HepG2 (cell line): ENCODE measurements around the gene TBC1D25. TPM values are rescaled to one million over a fixed set of nuclear protein-coding genes. Genes with fewer than 3 reads are reported as not detected.

Experiments used
- KDM2A ChIP-seq: sonication (generic); formaldehyde crosslinking; IDR thresholded peaks from 2 replicates; pipeline ENCODE4 v1.4.0; 2020; ENCODE audit warnings: low read depth, missing genetic modification reagents, borderline replicate concordance
- POLR2A ChIP-seq, 2 experiments: IDR thresholded peaks; 2 replicates each; pipeline ENCODE4 v1.6.1; 2011; ENCODE audit warnings: low read depth in 2 of 2, low read length in 2 of 2, mild to moderate bottlenecking in 1 of 2, moderate library complexity in 1 of 2; ENCODE audit not compliant: insufficient read depth in 1 of 2
- POLR2AphosphoS2 ChIP-seq: IDR thresholded peaks from 2 replicates; pipeline ENCODE4 v1.6.1; 2011; ENCODE audit warnings: low read depth, low read length, improper control_type of control experiment
- RBFOX2 ChIP-seq: fragments of 200-400 bp; formaldehyde crosslinking; IDR thresholded peaks from 2 replicates; pipeline ENCODE4 v1.6.1; 2017; ENCODE audit warnings: low read depth, mild to moderate bottlenecking, low read length
- SP1 ChIP-seq, 2 experiments: fragments of 450-650 bp in 1 of 2; sonication (generic) in 1 of 2; formaldehyde crosslinking in 1 of 2; IDR thresholded peaks; 2 replicates each; pipeline versions ENCODE4 v1.4.0 to v1.6.1; 2016 to 2020; ENCODE audit warnings: missing genetic modification reagents in 1 of 2
- ZBTB33 ChIP-seq: sonication (generic); formaldehyde crosslinking; IDR thresholded peaks from 2 replicates; pipeline ENCODE4 v1.4.0; 2020; ENCODE audit warnings: missing genetic modification reagents
- ZFX ChIP-seq: sonication (generic); formaldehyde crosslinking; IDR thresholded peaks from 2 replicates; pipeline ENCODE4 v1.4.0; 2020; ENCODE audit warnings: mild to moderate bottlenecking, low read depth, missing genetic modification reagents, moderate library complexity
- ZFY ChIP-seq: sonication (generic); formaldehyde crosslinking; IDR thresholded peaks from 2 replicates; pipeline ENCODE4 v1.4.0; 2020; ENCODE audit warnings: missing genetic modification reagents
- ZNF501 ChIP-seq: sonication (generic); formaldehyde crosslinking; IDR thresholded peaks from 2 replicates; pipeline ENCODE4 v1.5.1; 2020; ENCODE audit warnings: mild to moderate bottlenecking, moderate library complexity, missing genetic modification reagents
- ZNF782 ChIP-seq: sonication (generic); formaldehyde crosslinking; IDR thresholded peaks from 2 replicates; pipeline ENCODE4 v1.4.0; 2020; ENCODE audit warnings: missing genetic modification reagents, mild to moderate bottlenecking, borderline replicate concordance
- ZNF792 ChIP-seq: IDR thresholded peaks from 2 replicates; pipeline ENCODE4 v1.6.1; 2016
- polyA plus RNA-seq, 8 experiments: library from polyadenylated mRNA; depleted of rRNA in 3 of 8; stranded (reverse) in 7 of 8; unstranded in 1 of 8; fragments of >200 nt; fragmentation: Illumina TruSeq in 4 of 8; extraction: Trizol in 4 of 8; gene quantifications; 2 replicates each; pipeline versions ENCODE4 v1.2.1 to v1.2.3, GENCODE V29; 2011 to 2016; ENCODE audit warnings: low read depth in 4 of 8, missing spikeins in 1 of 8, mixed read lengths in 1 of 8; ENCODE audit not compliant: insufficient read depth in 1 of 8
- total RNA-seq, 5 experiments: library from RNA; depleted of rRNA; stranded (reverse); fragments of >200 nt; fragmentation: Illumina TruSeq; extraction: Trizol; gene quantifications; 2 replicates each; pipeline ENCODE4 v1.2.3, GENCODE V29; 2016; ENCODE audit warnings: low read depth in 1 of 5
- TF ChIP-seq, protein P1 (sequence below): sonication (generic); formaldehyde crosslinking; IDR thresholded peaks from 2 replicates; pipeline ENCODE4 v1.5.0; 2020; ENCODE audit warnings: mild to moderate bottlenecking, missing genetic modification reagents, borderline replicate concordance
- TF ChIP-seq, protein P2 (sequence below): sonication (generic); formaldehyde crosslinking; IDR thresholded peaks from 2 replicates; pipeline ENCODE4 v1.4.0; 2020; ENCODE audit warnings: mild to moderate bottlenecking, missing genetic modification reagents

TBC1D25 gene
- total and polyA plus RNA-seq, 2 of the 13 experiments (the other 11 are each of a cell fraction or from before 2014, with no cell fraction given): 3.5 to 4.7 TPM

DNA sequence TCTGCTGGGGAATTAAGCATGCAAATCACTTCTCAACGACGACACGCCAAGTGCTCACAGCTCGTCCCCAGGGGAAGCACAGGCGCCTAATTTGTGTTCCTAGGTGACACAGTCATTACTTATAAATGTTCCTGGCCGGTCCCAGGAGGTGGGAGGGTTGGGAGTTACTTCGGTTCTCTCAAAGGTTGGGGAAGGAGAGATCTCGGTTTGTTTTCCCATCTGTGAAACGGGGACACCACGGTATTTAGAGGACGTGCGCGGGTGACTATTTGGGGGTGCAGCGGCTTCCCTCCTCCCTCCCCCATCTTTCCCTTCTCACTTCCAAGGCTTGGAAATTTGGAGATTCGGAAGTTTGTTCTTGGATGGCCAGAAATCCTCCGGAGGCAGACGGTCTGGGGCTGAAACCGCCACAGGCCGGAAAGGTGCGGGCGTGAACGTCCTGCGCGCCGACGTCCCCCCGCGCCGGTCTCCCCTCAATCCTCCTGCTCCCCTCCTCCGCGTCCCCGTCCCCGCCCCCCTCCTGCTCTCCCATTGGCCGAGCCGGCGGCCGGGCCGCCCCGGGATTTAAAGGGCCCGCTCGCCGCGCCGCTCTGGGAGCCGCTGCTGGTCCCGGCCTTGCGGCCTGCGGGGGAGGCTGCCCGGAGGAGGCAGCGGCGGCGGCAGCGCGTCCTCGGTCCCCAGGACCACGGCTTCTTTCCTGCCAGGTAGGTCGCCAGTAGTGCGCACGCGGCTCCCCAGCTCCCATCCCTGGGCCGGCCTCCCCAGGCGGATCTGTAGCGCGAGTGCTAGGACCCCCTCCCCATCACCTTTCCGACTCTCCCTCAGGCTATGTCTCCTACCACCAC lies 30.9 kb upstream of the TBC1D25 start, which contains the start of gene PORCN (continued):
- TF ChIP-seq, protein P1, sequence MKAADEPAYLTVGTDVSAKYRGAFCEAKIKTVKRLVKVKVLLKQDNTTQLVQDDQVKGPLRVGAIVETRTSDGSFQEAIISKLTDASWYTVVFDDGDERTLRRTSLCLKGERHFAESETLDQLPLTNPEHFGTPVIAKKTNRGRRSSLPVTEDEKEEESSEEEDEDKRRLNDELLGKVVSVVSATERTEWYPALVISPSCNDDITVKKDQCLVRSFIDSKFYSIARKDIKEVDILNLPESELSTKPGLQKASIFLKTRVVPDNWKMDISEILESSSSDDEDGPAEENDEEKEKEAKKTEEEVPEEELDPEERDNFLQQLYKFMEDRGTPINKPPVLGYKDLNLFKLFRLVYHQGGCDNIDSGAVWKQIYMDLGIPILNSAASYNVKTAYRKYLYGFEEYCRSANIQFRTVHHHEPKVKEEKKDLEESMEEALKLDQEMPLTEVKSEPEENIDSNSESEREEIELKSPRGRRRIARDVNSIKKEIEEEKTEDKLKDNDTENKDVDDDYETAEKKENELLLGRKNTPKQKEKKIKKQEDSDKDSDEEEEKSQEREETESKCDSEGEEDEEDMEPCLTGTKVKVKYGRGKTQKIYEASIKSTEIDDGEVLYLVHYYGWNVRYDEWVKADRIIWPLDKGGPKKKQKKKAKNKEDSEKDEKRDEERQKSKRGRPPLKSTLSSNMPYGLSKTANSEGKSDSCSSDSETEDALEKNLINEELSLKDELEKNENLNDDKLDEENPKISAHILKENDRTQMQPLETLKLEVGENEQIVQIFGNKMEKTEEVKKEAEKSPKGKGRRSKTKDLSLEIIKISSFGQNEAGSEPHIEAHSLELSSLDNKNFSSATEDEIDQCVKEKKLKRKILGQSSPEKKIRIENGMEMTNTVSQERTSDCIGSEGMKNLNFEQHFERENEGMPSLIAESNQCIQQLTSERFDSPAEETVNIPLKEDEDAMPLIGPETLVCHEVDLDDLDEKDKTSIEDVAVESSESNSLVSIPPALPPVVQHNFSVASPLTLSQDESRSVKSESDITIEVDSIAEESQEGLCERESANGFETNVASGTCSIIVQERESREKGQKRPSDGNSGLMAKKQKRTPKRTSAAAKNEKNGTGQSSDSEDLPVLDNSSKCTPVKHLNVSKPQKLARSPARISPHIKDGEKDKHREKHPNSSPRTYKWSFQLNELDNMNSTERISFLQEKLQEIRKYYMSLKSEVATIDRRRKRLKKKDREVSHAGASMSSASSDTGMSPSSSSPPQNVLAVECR: peak; percentile 36; the same call in 1 of the 2 replicates
- TF ChIP-seq, protein P2, sequence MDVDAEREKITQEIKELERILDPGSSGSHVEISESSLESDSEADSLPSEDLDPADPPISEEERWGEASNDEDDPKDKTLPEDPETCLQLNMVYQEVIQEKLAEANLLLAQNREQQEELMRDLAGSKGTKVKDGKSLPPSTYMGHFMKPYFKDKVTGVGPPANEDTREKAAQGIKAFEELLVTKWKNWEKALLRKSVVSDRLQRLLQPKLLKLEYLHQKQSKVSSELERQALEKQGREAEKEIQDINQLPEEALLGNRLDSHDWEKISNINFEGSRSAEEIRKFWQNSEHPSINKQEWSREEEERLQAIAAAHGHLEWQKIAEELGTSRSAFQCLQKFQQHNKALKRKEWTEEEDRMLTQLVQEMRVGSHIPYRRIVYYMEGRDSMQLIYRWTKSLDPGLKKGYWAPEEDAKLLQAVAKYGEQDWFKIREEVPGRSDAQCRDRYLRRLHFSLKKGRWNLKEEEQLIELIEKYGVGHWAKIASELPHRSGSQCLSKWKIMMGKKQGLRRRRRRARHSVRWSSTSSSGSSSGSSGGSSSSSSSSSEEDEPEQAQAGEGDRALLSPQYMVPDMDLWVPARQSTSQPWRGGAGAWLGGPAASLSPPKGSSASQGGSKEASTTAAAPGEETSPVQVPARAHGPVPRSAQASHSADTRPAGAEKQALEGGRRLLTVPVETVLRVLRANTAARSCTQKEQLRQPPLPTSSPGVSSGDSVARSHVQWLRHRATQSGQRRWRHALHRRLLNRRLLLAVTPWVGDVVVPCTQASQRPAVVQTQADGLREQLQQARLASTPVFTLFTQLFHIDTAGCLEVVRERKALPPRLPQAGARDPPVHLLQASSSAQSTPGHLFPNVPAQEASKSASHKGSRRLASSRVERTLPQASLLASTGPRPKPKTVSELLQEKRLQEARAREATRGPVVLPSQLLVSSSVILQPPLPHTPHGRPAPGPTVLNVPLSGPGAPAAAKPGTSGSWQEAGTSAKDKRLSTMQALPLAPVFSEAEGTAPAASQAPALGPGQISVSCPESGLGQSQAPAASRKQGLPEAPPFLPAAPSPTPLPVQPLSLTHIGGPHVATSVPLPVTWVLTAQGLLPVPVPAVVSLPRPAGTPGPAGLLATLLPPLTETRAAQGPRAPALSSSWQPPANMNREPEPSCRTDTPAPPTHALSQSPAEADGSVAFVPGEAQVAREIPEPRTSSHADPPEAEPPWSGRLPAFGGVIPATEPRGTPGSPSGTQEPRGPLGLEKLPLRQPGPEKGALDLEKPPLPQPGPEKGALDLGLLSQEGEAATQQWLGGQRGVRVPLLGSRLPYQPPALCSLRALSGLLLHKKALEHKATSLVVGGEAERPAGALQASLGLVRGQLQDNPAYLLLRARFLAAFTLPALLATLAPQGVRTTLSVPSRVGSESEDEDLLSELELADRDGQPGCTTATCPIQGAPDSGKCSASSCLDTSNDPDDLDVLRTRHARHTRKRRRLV (CRISPR knock-in tag): 0 out of 2 replicates have a peak, but pooled peaks have one; percentile 36
- TF ChIP-seq POLR2AphosphoS2: no peak
- peak; percentile 54; the same call in 1 of the 2 replicates for TF ChIP-seq ZFX (CRISPR knock-in tag)
- TF ChIP-seq ZNF501 (CRISPR knock-in tag): no peak
- TF ChIP-seq POLR2A (IDR thresholded peaks at IDR 0.05; ENCODE audit: insufficient read depth in 1 of 2, low read depth in 2 of 2, low read length in 2 of 2): peak in 1 of 2 experiments; percentile 77; a peak in 2 of 4 replicates
- no peak for TF ChIP-seq SP1 (IDR thresholded peaks at IDR 0.05)
- 0 out of 2 replicates have a peak, but pooled peaks have one; percentile 19 for TF ChIP-seq SP1 (CRISPR knock-in tag; IDR thresholded peaks at IDR 0.05)
- no peak for TF ChIP-seq ZNF782 (CRISPR knock-in tag)
- no peak for TF ChIP-seq ZNF792 (CRISPR knock-in tag)
- no peak for TF ChIP-seq ZBTB33 (CRISPR knock-in tag)
- peak; percentile 33; the same call in 1 of the 2 replicates for TF ChIP-seq KDM2A
- TF ChIP-seq ZFY: peak; percentile 73
- 0 out of 2 replicates have a peak, but pooled peaks have one; percentile 31 for TF ChIP-seq RBFOX2
